ENCODE data around the gene IFRD2. TPM values are rescaled to one million over a fixed set of nuclear protein-coding genes. Genes with fewer than 3 reads are reported as not detected.

The IFRD2 gene
- total and polyA plus RNA-seq, 2 of the 8 experiments (the other 6 are each of a cell fraction or from before 2014, with no cell fraction given), result 76.7 to 88.8 TPM

GRCh38 chr3:50321336-50322114 is 29.3 kb upstream of the IFRD2 start:
- no peaks in the 10 kb centered on the region for H3K27me3 ChIP-seq (replicated peaks in 1 of 4; ENCODE audit: control insufficient read depth in 3 of 4, extremely low read depth in 1 of 4, insufficient read depth in 3 of 4, low read length in 3 of 4)
- ChIA-PET CTCF (ENCODE audit: partially characterized antibody) (interaction anchor here (0.5 to 7.5 kb wide), 25 partner anchors 10 to 1340 kb away, joined by 3 to 75 read pairs (median 4); partner anchors contain the start of genes CYB561D2, GNAT1, HYAL1 and HYAL3), POLR2A (ENCODE audit: partially characterized antibody) (interaction anchor here (0.6 to 12.6 kb wide), 14 partner anchors 8 to 135 kb away, joined by 3 to 149 read pairs (median 6); partner anchors contain the start of genes GNAI2, HYAL1, HYAL3 and IFRD2)
- peaks cover 18 to 29% of the 10 kb centered on the region in 2 experiments for H4K20me1 ChIP-seq (replicated peaks in 1 of 2; ENCODE audit: control insufficient read depth in 1 of 2, insufficient read depth in 2 of 2, low read length in 2 of 2)
- H3K79me2 ChIP-seq (ENCODE audit: control insufficient read depth in 1 of 2, insufficient read depth in 2 of 2, low read length in 2 of 2), result peaks cover 0 to 25% of the 10 kb centered on the region in 2 experiments; a peak in 3 of 4 replicates
- no peak overlapping the region for H2AK5ac ChIP-seq (ENCODE audit: low read depth, low read length)
- H2BK15ac ChIP-seq (ENCODE audit: low read length), result peak overlapping the region; percentile 95; the same call in 1 of the 2 replicates
- peak overlapping the region; percentile 87; the same call in 1 of the 2 replicates for H2BK12ac ChIP-seq (ENCODE audit: low read depth, low read length)
- H4K91ac ChIP-seq (replicated peaks; ENCODE audit: insufficient read length, low read length), result peak overlapping the region; percentile 94
- peak overlapping the region; percentile 99 for H2BK5ac ChIP-seq (ENCODE audit: low read depth, low read length)
- H2BK120ac ChIP-seq (replicated peaks; ENCODE audit: low read depth, low read length), result no peak overlapping the region
- peak overlapping the region; percentile 98 for H4K5ac ChIP-seq (ENCODE audit: insufficient read length, low read depth, low read length)
- H3K4me1 ChIP-seq (replicated peaks in 1 of 4; ENCODE audit: control insufficient read depth in 3 of 4, insufficient read depth in 4 of 4, low read length in 3 of 4), result peaks cover 0 to 35% (median 19%) of the 10 kb centered on the region in 4 experiments; a peak in 6 of 7 replicates
- H3K56ac ChIP-seq (replicated peaks; ENCODE audit: insufficient read length, low read depth, low read length), result peak overlapping the region; percentile 98
- H3K27ac ChIP-seq (ENCODE audit: low read depth, low read length), result peak overlapping the region; percentile 100
- H2AFZ ChIP-seq (ENCODE audit: low read length), result no peak overlapping the region; the same call in 1 of the 2 replicates
- WGBS, 2 experiments (ENCODE audit: extremely low coverage in 1 of 2, insufficient coverage in 1 of 2, insufficient read length in 1 of 2, insufficient replicate concordance in 2 of 2, low coverage in 1 of 2, low lambda C conversion rate in 2 of 2, missing lambda C conversion rate in 1 of 2), result 1% methylated on average over 43 of the region's 59 CpGs; no CpG with 5 or more reads in 1 of the 2 experiments
- peak overlapping the region; percentile 98 for H3K18ac ChIP-seq (ENCODE audit: extremely low read depth, low read length)
- peaks cover 17% of the 10 kb centered on the region for H3K23me2 ChIP-seq (ENCODE audit: low read depth, low read length)
- H4K8ac ChIP-seq (ENCODE audit: extremely low read depth, insufficient read depth, low read length), result peak overlapping the region; percentile 99
- H3K14ac ChIP-seq (ENCODE audit: insufficient read length), result no peak overlapping the region
- peak overlapping the region; percentile 97 for H3K4me2 ChIP-seq (ENCODE audit: insufficient read depth in 1 of 2, low read depth in 2 of 2, low read length in 2 of 2)
- H3K79me1 ChIP-seq (ENCODE audit: low read depth, low read length), result peaks cover 17% of the 10 kb centered on the region
- H3K4me3 ChIP-seq (ENCODE audit: extremely low read depth in 1 of 4, insufficient read depth in 2 of 4, low read depth in 3 of 4, low read length in 4 of 4), result peak overlapping the region; percentile 89 to 96 (median 94)
- 0 out of 2 replicates have a peak overlapping the region, but pooled peaks have one; percentile 95 for H2BK20ac ChIP-seq (ENCODE audit: low read length)
- H3K4ac ChIP-seq (replicated peaks; ENCODE audit: insufficient read length, low read depth, low read length), result peak overlapping the region; percentile 74
- no peak overlapping the region for H3K23ac ChIP-seq (ENCODE audit: insufficient read length)
- H3K36me3 ChIP-seq (ENCODE audit: control insufficient read depth in 2 of 4, insufficient read depth in 4 of 4, low read length in 3 of 4), result peaks cover 23 to 37% (median 31%) of the 10 kb centered on the region in 4 experiments
- peak overlapping the region; percentile 95 to 100 (median 98) for H3K9ac ChIP-seq (replicated peaks in 1 of 4; ENCODE audit: extremely low read depth in 1 of 4, low read depth in 3 of 4, low read length in 3 of 4)
- H3K9me3 ChIP-seq (ENCODE audit: insufficient read depth in 2 of 2, low read depth in 1 of 2, low read length in 1 of 2), result no peaks in the 10 kb centered on the region
- no peak for FAIRE-seq
- peak; percentile 75 to 93 for DNase-seq (ENCODE audit: low read depth in 1 of 2, low spot score in 2 of 2)
- TF ChIP-seq POLR2A (IDR thresholded peaks at IDR 0.05; ENCODE audit: control extremely low read depth in 1 of 2, low read depth in 2 of 2, low read length in 2 of 2), result peak in 1 of 2 experiments; percentile 97; a peak in 2 of 3 replicates
- TF ChIP-seq ATF2 (IDR thresholded peaks at IDR 0.05; ENCODE audit: low read length), result no peak
- TF ChIP-seq YY1 (IDR thresholded peaks at IDR 0.05; ENCODE audit: low read depth, low read length), result no peak
- no peak for TF ChIP-seq GTF2F1 (IDR thresholded peaks at IDR 0.05; ENCODE audit: borderline replicate concordance, low read depth, low read length)
- no peak for TF ChIP-seq RBBP5 (IDR thresholded peaks at IDR 0.05; ENCODE audit: borderline replicate concordance, low read depth, low read length)
- no peak for TF ChIP-seq RFX5 (IDR thresholded peaks at IDR 0.05; ENCODE audit: borderline replicate concordance, low read depth, low read length)
- TF ChIP-seq NRF1 (IDR thresholded peaks at IDR 0.05; ENCODE audit: low read depth, low read length), result no peak
- TF ChIP-seq ZNF274 (IDR thresholded peaks at IDR 0.05; ENCODE audit: borderline replicate concordance, extremely low read depth, low read length), result no peak
- TF ChIP-seq TAF7 (optimal IDR thresholded peaks at IDR 0.05; ENCODE audit: borderline replicate concordance, low read depth, low read length), result peak; percentile 57
- peak; percentile 76; the same call in 1 of the 2 replicates for TF ChIP-seq SP4 (IDR thresholded peaks at IDR 0.05; ENCODE audit: low read length)

Measured in H1 (cell line).